Neutrophil (primary cell): ENCODE results near the gene ATP9B.

Source experiments
- H3K27ac ChIP-seq: fragments of 200-600 bp; sonication (generic); 2 replicates; pipeline ENCODE4 v1.5.1; 2016; ENCODE audit warnings: mild to moderate bottlenecking, moderate library complexity
- H3K27me3 ChIP-seq: fragments of 200-600 bp; sonication (generic); 2 replicates; pipeline ENCODE4 v1.6.0; 2016; ENCODE audit warnings: mild to moderate bottlenecking
- H3K36me3 ChIP-seq: fragments of 200-600 bp; sonication (generic); 2 replicates; pipeline ENCODE4 v1.5.1; 2017
- H3K4me1 ChIP-seq, 2 experiments: fragments of 200-600 bp in 1 of 2; sonication (generic) in 1 of 2; 1 replicate in 1 of 2; 2 replicates in 1 of 2; pipeline versions ENCODE4 v1.5.1 to v1.6.1; 2013 to 2016; ENCODE audit warnings: low read depth in 1 of 2, low read length in 1 of 2, mild to moderate bottlenecking in 1 of 2, moderate library complexity in 1 of 2; ENCODE audit not compliant: control insufficient read depth in 1 of 2, insufficient read depth in 1 of 2
- H3K4me3 ChIP-seq, 2 experiments: fragments of 200-600 bp in 1 of 2; sonication (generic) in 1 of 2; 1 replicate in 1 of 2; 2 replicates in 1 of 2; pipeline ENCODE4 v1.5.1; 2013 to 2016; ENCODE audit warnings: low read depth in 1 of 2, low read length in 1 of 2, mild to moderate bottlenecking in 1 of 2, moderate library complexity in 1 of 2
- H3K9me3 ChIP-seq: fragments of 200-600 bp; sonication (generic); 2 replicates; pipeline ENCODE4 v1.5.1; 2016
- CTCF ChIP-seq: fragments of 200-600 bp; sonication (generic); IDR thresholded peaks from 2 replicates; pipeline ENCODE4 v1.5.1; 2016; ENCODE audit warnings: antibody characterized with exemption

Gene ATP9B

DNA sequence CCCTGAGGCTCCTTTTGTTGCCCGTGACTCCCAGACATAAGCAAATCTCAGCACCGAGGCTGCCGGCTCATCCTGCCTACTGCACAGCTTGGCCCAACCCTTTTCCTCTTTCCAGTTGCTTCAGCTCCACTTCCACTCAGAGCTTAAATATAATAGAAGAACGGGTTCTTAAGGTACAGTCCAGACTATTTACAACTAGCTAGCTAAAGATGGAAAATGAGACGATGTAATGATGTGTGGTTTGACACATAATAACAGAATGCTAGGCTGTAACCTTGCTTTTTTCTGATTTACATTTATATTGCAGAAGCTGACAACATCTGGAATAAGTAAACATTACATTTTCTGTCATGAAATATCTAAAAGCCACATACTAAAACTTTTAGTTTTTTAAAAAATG is 26.9 kb upstream of the ATP9B start:
- no peak overlapping the region for H3K4me3 ChIP-seq
- peaks cover 9% of the 10 kb centered on the region for H3K27me3 ChIP-seq
- H3K9me3 ChIP-seq: peaks cover 3% of the 10 kb centered on the region
- TF ChIP-seq CTCF: no peak
- H3K4me1 ChIP-seq: no peaks in the 10 kb centered on the region
- H3K27ac ChIP-seq: no peak overlapping the region
- no peaks in the 10 kb centered on the region for H3K36me3 ChIP-seq

DNA sequence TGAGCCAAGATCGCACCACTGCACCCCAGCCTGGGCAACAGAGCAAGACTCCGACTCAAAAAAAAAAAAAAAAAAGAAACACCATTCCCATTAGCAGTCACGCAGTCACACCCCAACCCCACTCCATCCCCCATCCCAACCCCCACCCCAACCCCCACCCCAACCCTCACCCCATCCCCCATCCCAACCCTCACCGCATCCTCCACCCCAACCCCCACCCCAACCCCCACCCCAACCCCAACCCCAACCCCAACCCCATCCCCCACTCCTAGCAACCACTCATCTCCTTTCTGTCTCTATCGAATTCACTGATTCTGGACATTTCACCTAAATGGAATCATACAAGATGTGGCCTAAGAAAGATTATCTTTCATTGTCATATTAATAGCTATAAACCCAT is 25.9 kb upstream of the ATP9B start:
- Histone ChIP-seq H3K27me3 (peaks cover 9% of the 10 kb centered on the region), H3K4me1 (no peaks in the 10 kb centered on the region), H3K36me3 (no peaks in the 10 kb centered on the region), H3K27ac (no peak overlapping the region), H3K4me3 (no peak overlapping the region), H3K9me3 (no peaks in the 10 kb centered on the region)
- TF ChIP-seq CTCF: no peak

GRCh38 chr18:79046522-79046921 is 22.7 kb upstream of the ATP9B start:
- Histone ChIP-seq H3K27ac (no peak overlapping the region), H3K36me3 (no peaks in the 10 kb centered on the region), H3K4me1 (no peaks in the 10 kb centered on the region), H3K9me3 (no peaks in the 10 kb centered on the region), H3K4me3 (no peak overlapping the region), H3K27me3 (peaks cover 9% of the 10 kb centered on the region)
- TF ChIP-seq CTCF: no peak

DNA sequence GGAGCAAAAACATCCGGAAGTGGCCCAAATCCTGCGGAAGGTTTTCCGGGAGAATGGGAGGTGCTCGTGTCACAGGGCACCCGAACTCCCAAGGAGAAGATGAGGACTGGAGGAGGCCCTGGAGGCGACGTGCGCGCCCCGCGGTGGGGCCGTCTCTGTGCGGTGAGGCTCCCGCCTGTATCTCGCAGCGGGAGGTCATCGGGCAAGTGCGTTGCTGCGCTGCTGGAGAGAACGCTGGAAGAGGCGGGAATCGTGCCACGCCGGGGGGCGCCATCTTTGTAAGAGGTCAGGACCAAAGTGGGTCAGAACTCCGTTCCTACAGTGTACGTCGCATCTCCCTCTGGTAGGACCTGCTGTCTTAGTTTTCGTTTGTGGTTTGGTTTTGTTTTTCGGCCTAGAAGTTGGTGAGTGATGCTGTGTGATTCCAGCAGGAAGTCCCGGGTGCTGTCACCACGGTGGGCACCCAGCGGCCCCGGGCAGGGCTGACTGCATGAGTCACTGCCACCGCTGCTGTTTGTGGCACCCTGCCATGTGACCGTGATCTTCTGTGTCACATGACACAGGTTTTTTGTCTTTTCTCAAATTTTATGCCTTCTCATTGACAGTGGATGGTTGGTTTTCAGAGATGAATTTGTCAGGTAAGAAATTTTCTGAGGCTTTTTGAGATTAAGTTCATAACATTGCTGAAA is 21.5 kb upstream of the ATP9B start:
- Histone ChIP-seq H3K36me3 (no peaks in the 10 kb centered on the region), H3K4me3 (no peak overlapping the region), H3K27me3 (peaks cover 9% of the 10 kb centered on the region), H3K4me1 (no peaks in the 10 kb centered on the region), H3K9me3 (no peaks in the 10 kb centered on the region), H3K27ac (no peak overlapping the region)
- no peak for TF ChIP-seq CTCF

DNA sequence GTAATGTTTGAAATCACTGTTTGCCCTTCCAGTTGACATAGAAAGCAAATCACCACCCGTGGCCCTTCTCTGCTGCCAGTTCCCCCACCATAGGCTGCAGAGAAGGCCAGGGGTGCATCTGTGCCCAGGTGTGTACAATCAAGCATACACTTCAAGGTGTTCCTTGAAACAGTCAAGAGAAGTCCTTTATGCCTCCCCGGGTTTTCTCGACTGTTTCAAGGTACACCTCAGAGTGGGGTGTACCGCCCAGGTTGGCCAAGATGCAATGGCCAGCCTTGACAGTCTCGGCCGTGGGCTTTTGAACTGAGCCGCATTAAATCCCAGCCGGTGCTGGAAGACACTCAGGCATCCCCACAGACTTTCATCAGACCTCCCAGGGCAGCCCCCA is 21.0 kb upstream of the ATP9B start:
- no peak for TF ChIP-seq CTCF
- no peaks in the 10 kb centered on the region for H3K4me1 ChIP-seq
- no peaks in the 10 kb centered on the region for H3K36me3 ChIP-seq
- H3K27ac ChIP-seq: no peak overlapping the region
- peaks cover 9% of the 10 kb centered on the region for H3K27me3 ChIP-seq
- H3K4me3 ChIP-seq: no peak overlapping the region
- no peaks in the 10 kb centered on the region for H3K9me3 ChIP-seq
